Activated gamma-delta T cell (primary cell): Measurements from ENCODE around the gene ZFYVE28.

Source experiments
- DNase-seq: peaks from one replicate; lab custom pipeline; 2025; lab: John Stamatoyannopoulos, UW

Gene ZFYVE28

DNA sequence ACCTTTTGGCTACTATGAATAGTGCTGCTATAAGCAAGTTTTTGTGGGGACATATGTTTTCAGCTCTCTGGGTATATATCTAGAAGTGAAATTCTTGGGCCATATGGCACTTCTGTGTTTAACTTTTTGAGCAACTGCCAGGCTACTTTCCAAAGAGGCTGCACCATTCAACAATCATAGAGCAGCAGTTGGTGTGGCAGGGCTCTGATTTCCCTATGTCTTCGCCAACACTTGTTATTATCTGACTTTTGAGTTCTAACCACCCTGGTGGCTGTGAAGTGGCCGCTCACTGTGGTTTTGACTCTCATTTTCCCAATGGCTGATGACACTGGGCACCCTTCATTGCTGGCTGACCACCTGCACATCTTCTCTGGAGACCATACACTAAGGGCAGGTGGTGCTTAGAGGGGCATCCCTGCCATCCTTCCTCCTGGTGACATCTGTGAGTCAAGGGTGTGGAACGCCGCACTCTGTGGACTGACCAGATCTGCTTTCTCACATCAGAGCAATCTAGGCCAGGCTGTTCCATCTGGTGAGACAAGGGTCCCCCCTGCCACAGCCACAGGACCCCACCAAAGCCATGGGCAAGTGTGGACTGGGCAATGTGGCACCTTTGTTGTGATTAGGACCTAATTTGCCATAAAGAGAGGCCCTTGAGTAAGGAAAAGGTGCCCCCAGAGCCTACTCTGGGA, 49.6 kb downstream of the ZFYVE28 start:
- no peak for DNase-seq

DNA sequence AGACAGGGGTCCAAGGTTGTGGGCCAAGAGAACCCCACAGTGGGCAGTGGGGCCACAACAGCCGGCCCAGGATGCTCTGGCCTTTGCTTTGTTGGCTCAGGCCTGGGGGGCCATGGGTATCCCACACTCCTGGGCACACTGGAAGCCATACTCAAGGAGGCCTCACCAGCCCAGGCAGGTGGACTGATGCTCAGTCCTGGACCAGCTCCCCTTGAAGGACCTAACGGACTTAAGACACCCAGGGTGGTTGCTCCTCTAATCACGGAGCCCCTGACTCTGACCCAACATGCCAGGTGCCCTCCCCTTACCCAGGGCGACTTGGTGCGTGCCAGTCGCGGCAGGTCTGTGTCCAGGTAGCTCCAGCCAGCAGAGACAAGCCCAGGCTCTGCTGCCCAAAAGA, 50.8 kb downstream of the ZFYVE28 start:
- DNase-seq, result no peak

DNA sequence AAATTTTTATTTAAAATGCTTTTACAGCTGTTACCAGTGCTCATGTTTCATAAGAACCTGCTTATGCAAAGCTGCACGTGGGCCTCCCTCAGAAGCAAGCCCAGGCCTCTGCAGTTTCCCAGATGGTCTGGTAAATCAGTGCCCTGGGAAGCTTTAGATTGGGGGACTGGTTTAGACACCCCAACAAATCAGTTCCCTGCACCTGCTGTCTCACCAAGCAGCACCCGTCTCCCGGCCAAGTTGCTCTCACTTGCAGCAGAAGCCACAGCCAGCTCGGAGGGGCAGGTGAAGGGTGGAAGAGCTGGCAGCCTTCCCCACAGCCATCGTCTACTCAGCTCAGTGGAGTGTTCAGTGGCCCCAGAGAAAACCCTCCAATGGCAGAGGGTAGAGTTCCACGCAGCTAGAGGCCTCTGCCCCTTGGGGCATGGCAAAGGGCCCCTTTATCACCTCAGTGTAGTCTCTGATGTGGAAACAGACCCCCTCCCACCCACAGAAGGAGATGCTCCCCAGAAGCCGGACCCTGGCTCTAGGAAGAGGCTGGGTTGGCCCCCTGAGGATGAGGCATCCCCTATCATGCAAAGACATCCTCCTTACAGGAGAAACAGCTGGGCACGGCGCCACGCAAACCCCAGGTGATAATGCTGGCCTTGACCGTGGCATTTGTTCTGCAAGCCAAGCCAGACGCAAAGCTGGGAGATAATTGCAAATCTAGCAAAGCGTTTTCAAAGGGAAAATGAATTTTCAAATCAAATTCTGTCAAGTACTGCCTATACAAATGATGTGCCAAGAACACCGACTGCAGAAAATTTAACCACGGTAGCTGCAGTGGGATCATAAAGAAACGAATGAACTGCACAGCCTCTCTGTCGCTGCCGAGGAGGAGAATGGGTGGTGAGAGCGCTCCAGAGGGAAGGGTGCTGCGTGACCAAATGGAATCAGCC, 51.9 kb downstream of the ZFYVE28 start:
- DNase-seq, result no peak

DNA sequence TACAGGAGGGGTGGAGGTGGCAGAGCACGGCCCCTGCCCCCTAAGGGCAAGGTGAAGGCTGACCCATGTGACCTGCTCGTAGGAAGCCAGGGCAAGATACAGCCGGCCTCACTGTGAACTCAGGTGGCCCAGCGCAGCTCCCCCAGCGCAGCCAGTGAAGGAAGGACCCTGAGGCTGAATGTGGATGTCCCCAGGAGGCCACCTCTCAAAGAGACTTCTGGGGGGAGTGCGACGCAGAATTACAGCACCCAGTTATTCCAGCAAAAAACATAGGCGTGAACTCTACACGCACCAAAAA, 52.6 kb downstream of the ZFYVE28 start:
- no peak for DNase-seq

DNA sequence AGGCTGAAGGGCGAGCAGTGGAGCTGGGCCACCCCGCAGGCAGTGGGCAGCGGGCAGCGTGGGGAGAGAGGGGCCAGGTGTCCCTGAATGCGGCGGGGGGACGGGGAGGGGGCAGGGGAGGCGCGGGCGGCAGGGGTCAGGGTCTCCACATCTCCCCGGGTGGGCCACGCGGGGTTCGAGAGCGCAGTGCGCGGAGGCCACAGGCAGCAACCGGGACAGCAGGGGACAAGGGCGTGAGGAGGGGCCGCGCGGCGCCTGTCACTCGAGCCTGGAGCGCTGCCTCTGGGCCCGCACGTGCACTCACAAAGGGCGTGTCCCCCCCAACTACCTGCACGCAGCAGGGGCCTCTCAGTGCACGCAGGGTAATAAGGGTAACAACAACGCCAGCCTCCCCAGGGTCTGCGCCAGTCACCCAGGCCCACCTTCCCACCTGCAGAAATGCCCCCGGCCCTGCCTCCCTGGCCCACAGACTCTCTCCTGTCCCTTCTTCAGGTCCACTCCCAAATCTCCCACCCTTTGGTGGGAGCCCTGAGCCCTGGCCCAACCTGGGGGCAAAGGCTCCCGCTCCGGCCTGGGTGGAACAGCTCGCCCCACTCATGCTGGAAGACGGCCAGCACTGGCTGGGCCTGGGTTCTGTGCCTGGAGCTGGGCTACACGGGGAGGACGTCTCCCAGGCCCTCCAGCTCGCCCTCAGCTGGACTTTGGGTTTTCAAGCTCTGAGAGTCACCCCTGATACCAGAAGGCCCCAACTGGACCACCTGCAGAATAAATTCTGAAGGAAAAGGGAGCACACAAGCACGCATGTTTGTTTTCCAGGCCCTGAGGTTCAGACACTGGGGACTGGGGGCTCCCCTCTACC, 53.2 kb downstream of the ZFYVE28 start:
- no peak for DNase-seq

DNA sequence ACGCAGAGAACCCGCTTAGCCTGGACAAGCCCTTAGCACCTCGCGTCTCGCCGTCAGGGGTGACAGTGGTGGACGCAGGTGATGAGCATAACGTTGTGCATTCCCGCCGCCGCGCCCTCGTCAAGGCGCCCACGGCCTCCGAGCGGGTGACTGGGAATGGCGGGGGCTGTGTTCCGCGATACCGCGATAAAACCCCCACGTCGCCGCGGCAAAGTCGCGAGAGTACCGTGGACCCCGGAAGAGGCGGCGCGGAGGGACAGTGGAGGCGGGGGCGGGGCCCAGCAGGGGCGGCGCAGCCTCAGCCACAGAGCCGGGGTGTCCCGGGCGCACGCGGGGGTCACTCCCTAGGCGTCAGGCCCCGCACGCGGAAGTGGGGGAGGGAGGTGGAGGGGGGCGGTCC, 53.8 kb downstream of the ZFYVE28 start:
- DNase-seq, result peak; percentile 42

DNA sequence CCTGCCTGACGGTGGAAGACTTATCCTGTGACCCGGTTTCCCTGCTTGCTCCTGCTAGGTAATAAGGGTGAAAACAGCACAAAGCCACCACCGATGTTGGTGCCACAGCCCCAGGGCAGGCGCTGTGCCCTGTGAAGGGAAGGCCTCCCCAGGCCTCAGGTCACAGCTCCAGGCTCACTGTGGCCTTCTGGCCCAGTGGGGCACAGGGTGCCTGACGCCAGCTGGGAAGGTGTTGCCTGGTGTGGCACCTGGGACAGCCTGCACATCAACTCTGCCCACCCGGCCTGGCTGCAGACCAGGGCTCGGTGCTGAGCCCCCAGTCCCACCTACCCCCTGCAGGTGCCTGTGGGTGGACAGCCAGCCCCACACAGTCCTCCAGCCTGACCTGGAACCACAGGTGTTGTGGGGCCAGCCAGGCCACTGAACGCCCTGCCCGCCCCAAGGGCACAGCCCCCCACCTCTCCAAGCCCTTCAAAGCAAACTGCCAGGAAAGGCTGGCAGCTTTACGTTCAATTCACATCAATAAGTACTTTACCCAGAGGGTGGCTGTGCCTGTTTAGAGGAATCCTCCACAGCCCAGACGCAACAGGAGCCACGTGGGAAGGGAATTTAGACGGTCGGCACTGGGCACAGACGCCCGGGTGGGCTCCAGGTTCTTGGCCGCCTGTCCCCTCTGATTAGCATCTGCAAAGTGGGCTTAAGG, 54.3 kb downstream of the ZFYVE28 start:
- DNase-seq, result no peak

DNA sequence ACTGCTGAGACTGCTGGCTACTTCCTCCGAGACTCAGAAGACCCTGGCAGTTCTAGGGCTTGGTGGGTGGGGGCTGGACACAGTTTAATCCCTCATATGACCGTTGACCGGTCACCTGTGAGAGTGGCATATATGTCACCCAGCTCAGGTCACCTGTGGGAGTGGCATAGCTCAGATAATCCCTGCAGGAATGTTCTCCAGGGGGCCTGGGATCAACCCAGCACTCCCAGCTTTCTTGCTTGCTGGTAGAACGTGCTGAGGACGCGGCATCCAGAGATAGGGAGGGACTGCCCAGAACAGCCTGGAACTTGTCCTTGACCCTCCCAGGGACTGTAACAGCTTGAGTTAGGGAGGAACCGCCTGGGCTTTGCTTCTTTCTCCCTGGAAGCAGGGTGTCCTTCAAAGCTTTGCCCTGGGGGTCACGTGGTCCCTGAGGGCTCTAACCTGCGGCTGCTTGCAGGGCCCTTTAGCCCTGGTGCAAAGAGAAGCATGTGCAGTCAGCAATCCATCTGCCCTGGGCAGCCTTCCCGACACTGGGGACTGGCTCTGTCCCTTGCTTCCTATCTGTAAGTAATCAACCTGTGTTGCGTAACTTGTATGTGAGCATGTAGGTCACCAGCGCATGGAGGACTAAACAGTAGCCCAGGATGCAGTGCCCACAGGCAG, 55.3 kb downstream of the ZFYVE28 start:
- DNase-seq, result no peak

DNA sequence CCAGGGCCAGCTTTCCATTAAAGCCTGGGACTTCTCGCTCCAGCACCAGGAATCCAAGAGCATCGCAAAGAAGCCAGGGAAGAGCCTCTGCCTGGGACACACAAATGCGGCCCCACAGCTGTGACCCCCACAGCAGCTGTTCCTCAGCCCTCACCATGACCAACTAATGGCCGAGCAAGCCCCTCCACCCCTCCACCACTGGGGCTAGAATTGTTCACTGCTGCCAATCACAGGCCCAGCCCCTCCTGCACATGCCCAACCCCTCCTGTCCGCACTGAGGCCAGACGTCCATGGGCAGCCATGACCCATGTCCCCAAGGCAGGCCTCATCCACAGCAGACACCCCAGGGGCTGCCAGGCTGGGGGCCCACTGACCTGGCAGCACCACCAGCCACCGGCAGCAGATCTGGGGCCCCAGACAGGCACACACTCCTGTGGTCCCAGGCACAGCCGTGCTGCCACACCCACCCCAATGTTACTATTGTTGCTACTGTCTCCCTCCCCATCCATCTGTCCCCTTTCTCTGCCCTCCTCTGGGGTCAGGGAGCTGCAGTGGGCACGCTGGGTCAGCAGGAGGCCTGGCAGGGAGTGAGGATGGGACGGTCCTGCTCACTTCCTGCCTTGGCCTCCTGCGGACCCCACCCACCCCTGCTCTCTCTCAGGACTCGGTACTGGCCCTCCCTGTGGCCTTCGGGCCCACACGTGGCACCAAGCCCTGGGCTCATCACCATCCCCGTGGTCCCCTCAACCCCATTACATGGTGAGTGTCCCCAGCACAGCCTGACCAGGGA, 56.0 kb downstream of the ZFYVE28 start:
- DNase-seq, result no peak

DNA sequence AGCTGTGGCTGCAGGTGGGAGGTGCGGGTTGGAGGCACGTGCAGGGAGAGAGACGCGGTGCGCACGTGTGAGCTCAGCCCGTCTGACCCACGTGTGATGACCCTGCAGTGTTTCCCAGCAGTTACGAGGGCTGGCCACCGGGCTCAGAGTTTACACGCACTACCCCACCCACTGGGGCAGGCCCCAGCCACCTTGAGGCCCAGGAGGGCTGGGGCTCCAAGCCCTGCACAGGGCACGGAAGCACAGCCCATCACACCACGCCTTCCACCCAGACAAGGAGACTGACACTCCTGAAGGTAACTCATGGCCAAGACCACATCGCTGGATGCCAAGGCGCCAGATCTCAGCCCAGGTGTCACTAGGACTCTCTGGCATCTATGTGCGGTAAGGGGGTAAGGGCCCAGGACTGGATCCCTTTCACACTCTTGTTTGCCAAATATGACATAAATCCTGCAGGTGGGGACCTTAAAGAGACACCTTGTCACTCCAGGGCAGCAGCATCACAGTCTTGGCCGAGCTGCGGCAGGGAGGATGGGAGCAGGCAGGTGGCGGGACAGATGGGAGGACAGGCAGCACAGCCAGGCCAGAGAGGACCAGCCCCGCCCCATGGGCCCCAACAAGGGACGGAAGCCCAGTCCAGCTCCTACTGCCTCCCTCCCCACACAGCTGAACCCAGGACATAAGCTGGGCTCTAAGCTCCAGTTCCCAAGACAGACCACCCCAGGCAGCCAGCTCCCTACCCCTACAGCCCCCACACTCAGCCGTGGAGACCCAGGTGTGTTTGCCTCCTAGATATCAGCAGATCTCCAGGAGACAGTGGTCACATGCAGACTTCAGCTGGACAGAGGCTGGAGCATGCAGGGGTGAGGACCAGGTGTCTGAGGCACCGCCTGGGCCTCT, 56.8 kb downstream of the ZFYVE28 start:
- DNase-seq, result no peak

DNA sequence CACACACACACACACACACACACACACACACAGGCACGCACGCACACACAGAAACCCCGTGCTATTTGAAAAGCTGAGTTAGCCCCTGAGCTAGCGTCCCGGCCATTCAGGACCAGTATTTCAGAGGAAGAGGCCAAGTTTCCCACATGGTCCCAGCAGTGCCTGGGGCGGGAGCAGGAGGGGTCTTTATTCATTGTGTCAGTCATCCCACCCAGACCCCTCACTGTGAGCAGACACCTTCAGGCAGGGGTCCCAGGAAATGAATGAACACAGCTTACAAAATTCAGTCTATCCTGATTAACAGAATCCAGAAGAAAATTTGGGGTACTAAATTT, 58.1 kb downstream of the ZFYVE28 start:
- DNase-seq, result no peak

DNA sequence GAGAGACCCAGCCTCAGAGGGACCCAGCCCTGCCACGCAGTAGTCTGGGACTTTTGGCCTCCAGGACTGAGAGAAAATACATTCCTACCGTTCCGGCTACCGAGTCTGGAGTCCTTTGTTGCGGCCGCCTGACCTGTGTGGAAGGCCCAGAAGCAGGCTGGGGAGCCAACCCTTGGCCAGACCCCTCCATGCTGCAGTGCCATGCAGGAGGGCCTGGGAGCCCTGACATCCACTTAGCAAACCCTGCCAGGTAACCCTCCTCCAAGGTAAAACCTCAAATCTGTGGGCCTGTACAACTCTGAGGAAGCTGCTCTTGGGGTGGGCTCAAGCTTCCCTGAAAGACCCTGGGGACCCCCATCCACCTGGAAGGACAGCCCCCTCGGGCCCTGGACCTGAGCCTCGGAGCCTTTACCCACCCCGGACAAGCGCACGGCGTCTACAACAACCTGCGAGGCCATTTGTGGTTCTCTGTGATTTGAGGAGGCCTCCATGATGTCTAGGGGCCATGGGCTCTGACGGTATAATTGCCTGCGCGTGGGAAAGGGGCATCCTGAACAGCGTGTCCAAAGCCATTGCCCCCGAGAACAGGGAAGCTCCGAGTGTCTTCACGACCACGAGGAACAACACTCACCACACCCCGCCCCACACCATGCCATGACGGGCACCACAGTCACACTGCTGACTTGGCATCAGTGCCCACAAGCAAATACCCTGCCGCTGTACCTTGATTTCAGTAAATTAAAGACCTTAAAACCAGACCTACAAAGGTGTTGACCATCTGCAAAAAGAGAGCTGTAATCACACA, 58.7 kb downstream of the ZFYVE28 start:
- DNase-seq, result no peak

DNA sequence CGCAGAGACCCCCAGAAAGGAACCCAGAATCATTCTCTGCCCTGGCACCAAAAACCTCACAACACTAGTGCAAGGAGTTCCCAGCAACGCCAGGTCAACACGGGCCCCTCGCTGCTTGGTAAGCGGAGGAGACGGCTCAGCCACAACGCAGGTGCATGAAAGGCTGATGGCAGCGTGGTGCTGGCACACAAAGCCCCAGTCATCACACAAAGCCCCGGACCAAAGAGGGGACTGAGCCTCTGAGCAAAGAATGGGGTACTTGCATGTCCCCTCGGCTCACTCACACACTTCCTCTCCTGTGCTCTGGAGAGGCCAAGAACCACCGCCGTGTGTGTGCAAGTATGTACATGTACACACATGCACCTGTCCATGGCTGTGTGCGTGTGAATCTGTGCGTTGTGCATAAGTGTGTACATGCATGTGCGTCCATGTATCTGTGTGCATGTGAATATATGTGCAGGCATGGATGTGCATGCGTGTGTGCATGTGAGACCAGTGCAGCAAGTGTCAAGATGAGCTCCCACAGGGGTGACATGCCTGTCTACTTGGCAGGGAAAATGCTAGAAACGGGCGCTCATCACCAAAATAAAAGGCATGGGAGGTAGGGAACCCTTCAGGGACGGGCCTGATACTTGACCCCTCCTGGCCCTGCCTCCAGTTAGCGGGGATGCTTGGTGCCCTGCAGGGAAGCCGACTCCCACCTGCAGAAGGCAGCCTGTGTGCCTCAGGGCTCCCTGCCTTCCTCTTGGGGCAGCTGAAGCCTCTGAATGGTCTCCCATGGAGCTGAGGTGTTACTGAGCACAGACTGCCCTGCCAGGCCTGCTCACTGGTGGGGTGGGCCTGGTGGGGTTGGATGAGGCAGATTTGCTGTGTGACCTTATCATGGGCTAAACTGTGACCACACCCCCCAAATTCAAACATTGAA, 60.4 kb downstream of the ZFYVE28 start:
- no peak for DNase-seq

DNA sequence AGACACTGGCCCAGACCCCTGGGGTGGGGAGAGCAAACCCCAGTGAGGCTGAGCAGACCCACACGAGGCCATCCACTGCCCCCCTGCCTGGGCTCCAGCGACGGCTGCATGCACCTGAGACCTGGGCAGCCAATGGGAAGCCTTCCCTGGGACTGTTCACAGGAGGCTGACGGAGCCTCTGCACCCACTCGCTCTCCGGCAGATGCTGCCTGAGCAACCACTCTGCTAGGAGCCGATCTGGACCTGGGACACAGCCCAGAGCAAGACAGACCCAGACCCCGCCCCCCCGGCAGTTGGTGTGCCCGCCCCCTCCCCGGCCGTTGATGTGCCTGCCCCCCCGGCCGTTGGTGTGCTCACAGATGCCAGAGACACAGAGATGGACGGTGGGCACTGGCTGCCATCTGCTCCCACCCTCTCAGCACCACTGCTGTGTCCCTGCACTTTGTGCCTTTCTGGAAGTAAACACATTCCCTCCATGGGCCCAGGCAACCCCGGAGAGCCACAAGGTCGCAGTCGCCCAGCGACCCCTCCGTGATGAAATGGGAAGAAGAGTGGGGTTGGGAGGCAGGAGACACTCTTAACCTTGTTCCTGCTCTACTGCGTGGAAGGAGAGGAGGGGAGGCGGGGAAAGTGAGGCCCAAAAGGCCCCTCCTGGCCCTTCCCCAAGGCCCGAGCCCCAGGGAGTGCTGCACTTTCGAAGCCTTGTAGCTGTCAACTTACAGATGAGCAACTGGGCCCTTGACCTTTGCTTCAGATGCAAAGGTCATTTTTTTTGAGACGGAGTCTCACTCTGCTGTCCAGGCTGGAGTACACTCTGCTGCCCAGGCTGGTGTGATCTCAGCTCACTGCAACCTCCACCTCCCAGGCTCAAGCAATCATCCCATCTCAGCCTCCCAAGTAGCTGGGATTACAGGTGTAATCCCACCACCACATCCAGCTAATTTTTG, 62.0 kb downstream of the ZFYVE28 start:
- DNase-seq, result no peak

DNA sequence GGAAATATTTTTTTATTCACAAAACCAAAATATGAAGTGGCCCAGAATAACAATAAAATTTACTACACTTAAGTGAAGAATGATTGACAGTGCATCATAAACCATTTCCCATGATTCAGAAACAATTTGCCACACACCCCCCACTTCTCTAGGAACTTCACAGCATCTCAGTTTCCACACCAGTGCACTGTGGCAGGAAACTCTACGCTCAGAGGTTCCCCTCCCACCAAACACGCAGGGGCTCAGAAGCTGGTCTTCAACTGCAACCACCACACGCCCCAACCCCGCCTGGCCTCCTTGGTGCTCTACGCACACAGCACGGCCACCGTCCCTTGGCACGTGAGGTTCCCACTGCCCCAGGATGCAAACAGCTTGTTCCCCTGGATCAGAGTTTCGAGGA, 63.7 kb downstream of the ZFYVE28 start:
- DNase-seq, result no peak

DNA sequence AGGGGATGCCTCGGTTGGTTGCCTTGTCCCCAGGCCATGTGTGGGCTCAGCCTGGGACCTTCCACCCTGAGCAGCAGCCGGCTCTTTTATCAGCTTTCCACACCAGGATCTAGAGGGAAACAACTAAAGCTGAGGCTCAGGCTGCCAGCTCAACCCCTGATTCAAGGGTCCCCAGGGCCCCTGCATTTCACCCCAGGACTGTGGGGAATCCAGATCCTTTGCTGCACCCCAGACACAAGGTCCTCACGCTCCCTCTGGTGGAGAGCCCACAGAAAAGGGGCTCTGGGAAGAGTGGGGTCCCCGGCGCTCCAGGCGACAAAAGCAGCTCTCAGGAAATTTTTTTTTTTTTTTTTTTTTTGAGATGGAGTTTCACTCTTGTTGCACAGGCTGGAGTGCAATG, 64.3 kb downstream of the ZFYVE28 start:
- no peak for DNase-seq
